HCT116 (cell line): ENCODE measurements around the gene ANKS4B. TPM values are rescaled to one million over a fixed set of nuclear protein-coding genes. Genes with fewer than 3 reads are reported as not detected.
"Not testable (repeated sequence)": the region's sequence is repeated elsewhere in the genome, so short reads cannot be mapped to it uniquely, and the experiment has no call there.

ENCODE experiments used
- ATAC-seq: fragments of 200-7000 bp; cut with Tn5 transposase; 2 replicates; pipeline ENCODE4 v1.9.1; 2020; ENCODE audit warnings: mild to moderate bottlenecking, moderate library complexity
- BruUV-seq: library from RNA; stranded (reverse); fragments of 400-500 nt; replicated peaks from 2 replicates; lab custom pipeline; 2021; lab: Mats Ljungman, UMichigan
- CTCF ChIA-PET: fragments of 300-600 bp; sonication (Branson Sonifier 250); formaldehyde crosslinking; loops from one replicate; lab custom pipeline; 2021; ENCODE audit warnings: antibody characterized with exemption; lab: Charles Lee
- POLR2A ChIA-PET: fragments of 300-600, 350-600 bp; sonication (Branson Sonifier 250); formaldehyde crosslinking; loops from one replicate; lab custom pipeline; 2021; ENCODE audit warnings: antibody characterized with exemption; lab: Charles Lee
- RAD21 ChIA-PET, 2 experiments: fragments of 300-600 bp; sonication (Branson Sonifier 250); formaldehyde crosslinking; loops; one replicate each; lab custom pipeline; 2023; ENCODE audit warnings: low total read pairs in 2 of 2; ENCODE audit not compliant: uncharacterized antibody in 2 of 2, unreplicated experiment in 2 of 2, low non-redundant PET in 1 of 2; lab: Charles Lee
- DNase-seq: peaks from one replicate; pipeline ENCODE4 v3.0.0-alpha.2; 2010; ENCODE audit warnings: low read depth, low spot score
- H2AFZ ChIP-seq: fragments of 200-600 bp; shearing (Covaris generic), sonication (generic); 2 replicates; pipeline ENCODE4 v1.6.1; 2017; ENCODE audit warnings: low read depth, mixed run types, mixed read lengths, antibody characterized with exemption, low read length; ENCODE audit not compliant: poor library complexity, severe bottlenecking
- H3K27ac ChIP-seq: 2 replicates; pipeline ENCODE4 v1.5.1; 2012; ENCODE audit warnings: low read depth, low read length
- H3K27me3 ChIP-seq: fragments of 200-600 bp; sonication (generic); 2 replicates; pipeline ENCODE4 v1.6.1; 2016; ENCODE audit warnings: mixed run types, low read length, mixed read lengths; ENCODE audit not compliant: insufficient read depth
- H3K36me3 ChIP-seq, 2 experiments: fragments of 200-500 bp in 1 of 2; fragments of 200-600 bp in 1 of 2; sonication (Bioruptor generic) in 1 of 2; sonication (generic) in 1 of 2; 2 replicates each; pipeline versions ENCODE4 v1.5.1 to v1.6.1; 2014 to 2016; ENCODE audit warnings: low read length in 2 of 2, inconsistent platforms in 1 of 2, mixed read lengths in 1 of 2, mixed run types in 1 of 2; ENCODE audit not compliant: insufficient read depth in 2 of 2, control insufficient read depth in 1 of 2
- H3K4me1 ChIP-seq, 2 experiments: fragments of 200-600 bp in 1 of 2; sonication (generic) in 1 of 2; 2 replicates each; pipeline versions ENCODE4 v1.5.1 to v1.6.1; 2012 to 2017; ENCODE audit warnings: low read length in 2 of 2, inconsistent platforms in 1 of 2, mild to moderate bottlenecking in 1 of 2, mixed read lengths in 1 of 2, mixed run types in 1 of 2, moderate library complexity in 1 of 2; ENCODE audit not compliant: insufficient read depth in 2 of 2, control insufficient read depth in 1 of 2
- H3K4me2 ChIP-seq: fragments of 200-600 bp; sonication (generic); 2 replicates; pipeline ENCODE4 v1.6.1; 2017; ENCODE audit warnings: mixed run types, low read length, mixed read lengths
- H3K4me3 ChIP-seq, 2 experiments: fragments of 200-600 bp in 1 of 2; sonication (generic) in 1 of 2; replicated peaks in 1 of 2; 2 replicates each; pipeline ENCODE4 v1.5.1; 2011 to 2016; ENCODE audit warnings: low read length in 2 of 2, control low read depth in 1 of 2, low read depth in 1 of 2, mild to moderate bottlenecking in 1 of 2, mixed read lengths in 1 of 2, mixed run types in 1 of 2
- H3K79me2 ChIP-seq: fragments of 200-600 bp; sonication (generic); 2 replicates; pipeline ENCODE4 v1.6.1; 2017; ENCODE audit warnings: mild to moderate bottlenecking, mixed run types, low read length, moderate library complexity, mixed read lengths; ENCODE audit not compliant: insufficient read depth
- H3K9ac ChIP-seq: fragments of 200-600 bp; sonication (generic); 2 replicates; pipeline ENCODE4 v1.6.1; 2016; ENCODE audit warnings: low read length, mixed read lengths
- H3K9me2 ChIP-seq: fragments of 200-600 bp; sonication (generic), shearing (Covaris generic); 2 replicates; pipeline ENCODE4 v1.6.1; 2017; ENCODE audit warnings: mixed run types, mild to moderate bottlenecking, moderate library complexity; ENCODE audit not compliant: insufficient read depth
- H3K9me3 ChIP-seq, 2 experiments: fragments of 200-500 bp in 1 of 2; fragments of 200-600 bp in 1 of 2; sonication (Bioruptor generic) in 1 of 2; sonication (generic) in 1 of 2; 2 replicates each; pipeline ENCODE4 v1.6.1; 2014 to 2017; ENCODE audit warnings: low read length in 2 of 2, mixed read lengths in 2 of 2, inconsistent platforms in 1 of 2, low read depth in 1 of 2, mild to moderate bottlenecking in 1 of 2, mixed run types in 1 of 2, moderate library complexity in 1 of 2; ENCODE audit not compliant: control insufficient read depth in 1 of 2, insufficient read depth in 1 of 2
- H4K20me1 ChIP-seq: fragments of 200-600 bp; sonication (generic), shearing (Covaris generic); 2 replicates; pipeline ENCODE4 v1.6.1; 2017; ENCODE audit warnings: mixed run types, mild to moderate bottlenecking, moderate library complexity; ENCODE audit not compliant: insufficient read depth
- EGR1 ChIP-seq: IDR thresholded peaks from 2 replicates; pipeline ENCODE4 v1.6.1; 2012; ENCODE audit warnings: low read depth
- ELF1 ChIP-seq: IDR thresholded peaks from 2 replicates; pipeline ENCODE4 v1.6.1; 2012; ENCODE audit warnings: low read depth, borderline replicate concordance
- FOSL1 ChIP-seq: IDR thresholded peaks from 2 replicates; pipeline ENCODE4 v1.6.1; 2012; ENCODE audit warnings: low read depth
- JUND ChIP-seq: IDR thresholded peaks from 2 replicates; pipeline ENCODE4 v1.6.1; 2012
- POLR2A ChIP-seq: IDR thresholded peaks from 2 replicates; pipeline ENCODE4 v1.7.0; 2011; ENCODE audit warnings: borderline replicate concordance; ENCODE audit not compliant: insufficient read depth, insufficient read length; ENCODE audit errors: extremely low read depth
- POLR2AphosphoS5 ChIP-seq: IDR thresholded peaks from 2 replicates; pipeline ENCODE4 v1.6.1; 2011; ENCODE audit warnings: mild to moderate bottlenecking, low read depth, low read length, moderate library complexity
- RAD21 ChIP-seq: IDR thresholded peaks from 2 replicates; pipeline ENCODE4 v1.6.1; 2012; ENCODE audit warnings: low read depth, mild to moderate bottlenecking
- SIN3A ChIP-seq: IDR thresholded peaks from 2 replicates; pipeline ENCODE4 v1.6.1; 2012; ENCODE audit warnings: low read depth
- SRF ChIP-seq: IDR thresholded peaks from 2 replicates; pipeline ENCODE4 v1.6.1; 2012; ENCODE audit warnings: low read depth
- TCF7L2 ChIP-seq: IDR thresholded peaks from 2 replicates; pipeline ENCODE4 v1.7.0; 2011; ENCODE audit warnings: borderline replicate concordance, inconsistent platforms; ENCODE audit not compliant: insufficient read depth, insufficient read length; ENCODE audit errors: extremely low read depth
- ZFX ChIP-seq: fragments of 450-650 bp; IDR thresholded peaks from 2 replicates; pipeline ENCODE4 v1.6.1; 2017
- ZNF274 ChIP-seq: fragments of 200-500 bp; sonication (Bioruptor generic); IDR thresholded peaks from 2 replicates; pipeline ENCODE4 v1.6.1; 2014; ENCODE audit warnings: mild to moderate bottlenecking, low read depth, low read length, inconsistent platforms
- intact Hi-C: fragments of 100-400 bp; cut with micrococcal nuclease; formaldehyde crosslinking; loops from 2 replicates; pipeline ENCODE4 v1.10.0; 2022
- total RNA-seq: library from RNA; stranded (reverse); gene quantifications from one replicate; pipeline ENCODE4 v1.2.1, GENCODE V29; 2021; ENCODE audit not compliant: unreplicated experiment
- TF ChIP-seq, protein P1 (sequence below): IDR thresholded peaks from 2 replicates; pipeline ENCODE4 v1.6.1; 2012
- TF ChIP-seq, protein P2 (sequence below), 3 experiments: fragments of 200-600 bp in 1 of 3; sonication (generic) in 1 of 3; IDR thresholded peaks in 2 of 3; conservative IDR thresholded peaks in 1 of 3; 2 replicates each; pipeline ENCODE4 v1.5.1; 2012 to 2017; ENCODE audit warnings: low read depth in 2 of 3, low read length in 2 of 3, antibody characterized with exemption in 1 of 3, borderline replicate concordance in 1 of 3, control low read depth in 1 of 3, mild to moderate bottlenecking in 1 of 3, mixed read lengths in 1 of 3, mixed run types in 1 of 3, moderate library complexity in 1 of 3; ENCODE audit not compliant: insufficient read depth in 1 of 3

The ANKS4B gene
- total RNA-seq, 1 experiment from 2014 or later = not detected

DNA sequence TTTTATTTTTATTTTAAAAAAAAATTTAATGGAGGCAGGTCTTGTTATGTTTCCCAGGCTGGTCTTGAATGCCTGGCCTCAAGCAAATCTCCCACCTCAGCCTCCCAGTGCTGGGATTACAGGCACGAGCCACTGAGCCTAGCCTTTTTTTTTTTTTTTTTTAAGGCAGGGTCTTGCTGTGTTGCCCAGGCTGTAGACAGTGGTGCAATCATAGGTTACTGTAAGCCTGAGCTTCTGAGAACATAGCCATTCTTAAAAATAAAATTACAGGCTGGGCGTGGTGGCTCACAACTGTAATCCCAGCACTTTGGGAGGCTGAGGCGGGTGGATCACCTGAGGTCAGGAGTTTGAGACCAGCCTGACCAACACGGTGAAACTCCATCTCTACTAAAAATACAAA is 14.7 kb downstream of the ANKS4B start:
- H3K4me2 ChIP-seq, DNase-seq, H3K9me2 ChIP-seq, H4K20me1 ChIP-seq, intact Hi-C loops, H3K27ac ChIP-seq, H3K4me3 ChIP-seq, CTCF ChIA-PET, H2AFZ ChIP-seq, RAD21 ChIA-PET, BruUV-seq, ATAC-seq, H3K9me3 ChIP-seq, POLR2A ChIA-PET, H3K9ac ChIP-seq, H3K79me2 ChIP-seq, H3K27me3 ChIP-seq, H3K4me1 ChIP-seq, H3K36me3 ChIP-seq: not testable (repeated sequence)

DNA sequence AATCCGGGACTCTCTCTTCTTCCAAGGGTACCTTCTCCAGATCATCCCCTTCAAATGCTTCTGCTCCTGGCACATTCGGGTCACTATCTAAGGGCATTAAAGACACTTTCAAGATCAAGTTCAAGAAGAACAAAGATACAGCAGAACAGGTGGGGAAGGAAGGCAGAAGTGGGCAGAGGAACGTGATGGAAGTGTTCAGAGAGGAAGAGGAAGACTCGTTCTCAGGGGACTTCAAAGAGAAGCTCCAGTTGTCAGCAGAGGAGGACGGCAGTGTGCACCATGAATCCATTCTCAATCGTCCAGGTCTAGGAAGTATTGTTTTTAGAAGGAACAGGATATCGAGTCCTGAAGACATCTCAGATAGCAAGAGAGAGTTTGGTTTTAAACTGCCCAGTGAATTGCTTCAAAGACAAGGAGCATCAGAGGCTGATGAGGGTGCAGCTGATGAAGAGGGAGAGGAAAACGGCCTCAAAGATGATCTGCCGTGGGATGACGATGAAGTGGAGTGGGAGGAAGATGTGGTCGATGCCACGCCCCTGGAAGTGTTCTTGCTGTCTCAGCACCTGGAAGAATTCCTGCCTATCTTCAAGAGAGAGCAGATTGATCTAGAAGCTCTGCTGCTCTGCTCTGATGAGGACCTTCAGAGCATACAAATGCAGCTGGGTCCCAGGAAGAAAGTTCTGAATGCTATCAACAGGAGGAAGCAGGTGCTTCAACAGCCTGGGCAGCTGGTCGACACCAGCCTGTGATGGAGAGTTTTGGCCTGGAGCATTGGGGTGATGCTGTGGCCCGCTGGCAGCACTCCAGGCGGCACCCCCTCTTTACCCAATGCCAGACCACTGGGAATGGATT is 16.8 kb downstream of the ANKS4B start:
- H3K4me1 ChIP-seq = no peaks in the 10 kb centered on the region
- H3K27me3 ChIP-seq = peaks cover 3% of the 10 kb centered on the region; the same call in 1 of the 2 replicates
- no peak overlapping the region for H3K27ac ChIP-seq
- CTCF ChIA-PET = no interaction called here
- BruUV-seq = no TSS peak
- no peaks in the 10 kb centered on the region for H3K9me2 ChIP-seq
- ATAC-seq (no peak), DNase-seq (no peak)
- POLR2A ChIA-PET = no interaction called here
- H3K4me3 ChIP-seq = no peak overlapping the region
- H3K79me2 ChIP-seq = no peaks in the 10 kb centered on the region
- no peaks in the 10 kb centered on the region for H3K9me3 ChIP-seq
- no peak overlapping the region for H3K9ac ChIP-seq
- H3K36me3 ChIP-seq = no peaks in the 10 kb centered on the region
- intact Hi-C loops = no loop called here
- H2AFZ ChIP-seq = no peak overlapping the region
- no peak overlapping the region for H3K4me2 ChIP-seq
- TF ChIP-seq, protein P1, sequence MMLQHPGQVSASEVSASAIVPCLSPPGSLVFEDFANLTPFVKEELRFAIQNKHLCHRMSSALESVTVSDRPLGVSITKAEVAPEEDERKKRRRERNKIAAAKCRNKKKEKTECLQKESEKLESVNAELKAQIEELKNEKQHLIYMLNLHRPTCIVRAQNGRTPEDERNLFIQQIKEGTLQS = no peak
- TF ChIP-seq, protein P2, sequence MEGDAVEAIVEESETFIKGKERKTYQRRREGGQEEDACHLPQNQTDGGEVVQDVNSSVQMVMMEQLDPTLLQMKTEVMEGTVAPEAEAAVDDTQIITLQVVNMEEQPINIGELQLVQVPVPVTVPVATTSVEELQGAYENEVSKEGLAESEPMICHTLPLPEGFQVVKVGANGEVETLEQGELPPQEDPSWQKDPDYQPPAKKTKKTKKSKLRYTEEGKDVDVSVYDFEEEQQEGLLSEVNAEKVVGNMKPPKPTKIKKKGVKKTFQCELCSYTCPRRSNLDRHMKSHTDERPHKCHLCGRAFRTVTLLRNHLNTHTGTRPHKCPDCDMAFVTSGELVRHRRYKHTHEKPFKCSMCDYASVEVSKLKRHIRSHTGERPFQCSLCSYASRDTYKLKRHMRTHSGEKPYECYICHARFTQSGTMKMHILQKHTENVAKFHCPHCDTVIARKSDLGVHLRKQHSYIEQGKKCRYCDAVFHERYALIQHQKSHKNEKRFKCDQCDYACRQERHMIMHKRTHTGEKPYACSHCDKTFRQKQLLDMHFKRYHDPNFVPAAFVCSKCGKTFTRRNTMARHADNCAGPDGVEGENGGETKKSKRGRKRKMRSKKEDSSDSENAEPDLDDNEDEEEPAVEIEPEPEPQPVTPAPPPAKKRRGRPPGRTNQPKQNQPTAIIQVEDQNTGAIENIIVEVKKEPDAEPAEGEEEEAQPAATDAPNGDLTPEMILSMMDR (IDR thresholded peaks at IDR 0.05 in 2 of 3, conservative IDR thresholded peaks at IDR 0.05 in 1 of 3; ENCODE audit: borderline replicate concordance in 1 of 3, insufficient read depth in 1 of 3, low read depth in 2 of 3, low read length in 2 of 3) = no peak
- TF ChIP-seq SIN3A = no peak
- no peak for TF ChIP-seq POLR2A
- TF ChIP-seq ZNF274 = no peak
- no peak for TF ChIP-seq TCF7L2
- TF ChIP-seq POLR2AphosphoS5 = no peak
- TF ChIP-seq JUND = no peak
- no peak for TF ChIP-seq SRF
- no peak for TF ChIP-seq RAD21
- no peak for TF ChIP-seq ELF1
- no peak for TF ChIP-seq EGR1
- TF ChIP-seq ZFX = no peak
- TF ChIP-seq FOSL1 = no peak
- no peaks in the 10 kb centered on the region for H4K20me1 ChIP-seq
- RAD21 ChIA-PET = no interaction called here
